H1 (cell line): ENCODE measurements around the gene MRPL52. TPM values are rescaled to one million over a fixed set of nuclear protein-coding genes. Genes with fewer than 3 reads are reported as not detected.

Experiments used
- BCL11A ChIP-seq, 2 experiments: IDR thresholded peaks; one replicate each; pipeline ENCODE4 v1.6.1; 2011; ENCODE audit warnings: low read depth in 2 of 2, low read length in 2 of 2, mild to moderate bottlenecking in 2 of 2
- CREB1 ChIP-seq: IDR thresholded peaks from 2 replicates; pipeline ENCODE4 v1.6.1; 2012; ENCODE audit warnings: inconsistent platforms
- CTCF ChIP-seq, 3 experiments: IDR thresholded peaks; 1 replicate in 2 of 3; 2 replicates in 1 of 3; pipeline versions ENCODE4 v1.5.1 to v1.6.1; 2011; ENCODE audit warnings: low read length in 3 of 3, mild to moderate bottlenecking in 3 of 3, inconsistent platforms in 2 of 3, low read depth in 1 of 3, moderate library complexity in 1 of 3; ENCODE audit not compliant: insufficient read depth in 1 of 3; ENCODE audit errors: control extremely low read depth in 1 of 3
- POLR2AphosphoS5 ChIP-seq: IDR thresholded peaks from 2 replicates; pipeline ENCODE4 v1.6.1; 2011; ENCODE audit warnings: low read depth, low read length
- TBP ChIP-seq: IDR thresholded peaks from 2 replicates; pipeline ENCODE4 v1.6.1; 2011; ENCODE audit warnings: low read depth, low read length, improper control_type of control experiment
- polyA plus RNA-seq, 7 experiments: library from polyadenylated mRNA; depleted of rRNA in 3 of 7; stranded (reverse) in 5 of 7; unstranded in 2 of 7; fragments of >200 nt in 5 of 7; fragments of 200-250 nt in 2 of 7; gene quantifications; 1 replicate in 5 of 7; 2 replicates in 1 of 7; 4 replicates in 1 of 7; pipeline versions ENCODE4 v1.2.1 to v1.2.3, GENCODE V29; 2011 to 2013; ENCODE audit warnings: missing spikeins in 2 of 7, mixed read lengths in 2 of 7
- total RNA-seq: library from RNA; stranded (reverse); fragmentation: NEBNext Ultra II Directional; extraction: Animal tissue kit (Norgen Biotek cat#: 25700); gene quantifications from 2 replicates; pipeline ENCODE4 v1.2.1, GENCODE V29; 2021

MRPL52 gene
- total and polyA plus RNA-seq, 2 of the 8 experiments (the other 6 are each of a cell fraction or from before 2014, with no cell fraction given), result 70.5 to 176 TPM

DNA sequence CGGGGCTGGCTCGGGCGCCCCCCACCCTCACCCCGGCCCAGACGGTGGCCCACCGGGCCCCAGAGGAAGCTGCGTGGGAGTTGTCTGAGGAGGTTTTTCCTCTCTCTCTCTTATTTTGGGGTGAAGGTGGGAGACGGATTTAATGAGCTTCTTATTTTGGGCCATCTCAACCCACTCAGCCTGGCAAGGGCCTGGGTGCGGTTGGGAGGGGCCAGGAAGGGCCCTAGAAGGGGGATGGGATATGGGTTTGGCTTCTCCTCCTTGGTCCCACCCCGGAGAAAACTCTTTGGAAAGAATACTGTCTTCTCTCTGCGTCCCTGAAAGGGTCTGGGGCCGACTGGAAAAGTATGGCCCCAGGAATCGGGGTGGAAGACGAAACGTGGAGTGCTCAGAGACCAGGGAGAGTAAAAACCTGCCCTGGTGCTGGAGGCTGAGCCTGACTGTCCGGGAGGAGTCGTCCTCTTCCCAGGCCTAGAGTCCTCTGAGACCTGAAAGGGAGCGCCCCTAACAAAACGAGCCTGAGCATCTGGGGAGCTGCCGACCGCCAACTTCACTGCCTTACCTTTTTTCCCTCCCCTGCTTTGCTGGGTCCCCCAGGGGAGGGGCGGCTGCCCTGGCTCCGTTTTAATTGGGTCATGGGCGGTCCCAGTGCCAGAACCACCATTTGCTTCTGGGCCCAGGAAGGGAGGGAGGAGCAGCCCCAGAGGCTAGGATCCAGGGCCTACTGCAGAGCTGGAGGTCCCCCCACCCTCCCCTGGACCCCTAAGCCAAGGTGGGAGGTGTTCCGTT, 8.3 kb downstream of the MRPL52 start (continued):
- TF ChIP-seq POLR2AphosphoS5, result peak; percentile 49; the same call in 1 of the 2 replicates
- TF ChIP-seq CREB1, result no peak
- 0 out of 4 replicates have a peak, but pooled peaks of 1 of the 3 experiments have one; percentile 2 for TF ChIP-seq CTCF (IDR thresholded peaks at IDR 0.05; ENCODE audit: control extremely low read depth in 1 of 3, insufficient read depth in 1 of 3, low read depth in 1 of 3, low read length in 3 of 3)
- TF ChIP-seq TBP, result peak; percentile 47; the same call in 1 of the 2 replicates
- no peak for TF ChIP-seq BCL11A (IDR thresholded peaks at IDR 0.05; ENCODE audit: low read depth in 2 of 2, low read length in 2 of 2)
